HG02852 (cell line): ENCODE measurements around the gene DACT2.
"Not testable (repeated sequence)": the region's sequence is repeated elsewhere in the genome, so short reads cannot be mapped to it uniquely, and the experiment has no call there.

Source experiments
- ATAC-seq: cut with Tn5 transposase; IDR thresholded peaks from one replicate; pipeline ENCODE4 v1.9.1; 2021; ENCODE audit warnings: mild to moderate bottlenecking, moderate library complexity; ENCODE audit not compliant: unreplicated experiment

The DACT2 gene, protein sequence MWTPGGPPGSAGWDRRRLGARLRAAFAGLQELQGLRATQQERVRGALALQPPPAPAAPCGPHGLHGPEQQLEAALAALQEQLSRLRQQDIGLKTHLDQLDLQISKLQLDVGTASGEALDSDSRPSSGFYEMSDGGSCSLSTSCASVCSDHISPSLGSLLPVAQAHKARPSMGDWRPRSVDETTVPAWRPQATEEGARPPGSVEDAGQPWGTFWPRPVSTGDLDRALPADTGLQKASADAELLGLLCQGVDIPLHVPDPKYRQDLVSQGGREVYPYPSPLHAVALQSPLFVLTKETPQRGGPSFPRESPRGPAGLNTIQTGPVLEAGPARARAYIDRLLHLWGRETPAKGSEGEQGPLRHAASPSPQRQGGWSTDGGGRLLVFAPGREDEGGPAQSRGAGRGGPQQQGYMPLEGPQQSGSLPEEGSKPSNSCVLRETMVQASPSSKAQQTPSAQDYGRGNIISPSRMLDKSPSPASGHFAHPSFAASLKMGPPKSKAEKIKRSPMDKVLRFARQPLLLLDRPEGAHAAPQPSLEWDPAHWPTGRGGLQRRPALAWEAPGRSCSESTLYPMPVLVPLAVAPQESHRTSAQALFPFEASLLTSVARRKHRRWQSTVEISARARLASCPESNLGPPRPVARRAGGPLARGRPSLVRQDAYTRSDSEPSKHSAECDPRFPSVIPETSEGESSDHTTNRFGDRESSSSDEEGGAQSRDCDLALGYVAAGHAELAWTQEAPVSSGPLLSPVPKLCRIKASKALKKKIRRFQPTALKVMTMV

DNA sequence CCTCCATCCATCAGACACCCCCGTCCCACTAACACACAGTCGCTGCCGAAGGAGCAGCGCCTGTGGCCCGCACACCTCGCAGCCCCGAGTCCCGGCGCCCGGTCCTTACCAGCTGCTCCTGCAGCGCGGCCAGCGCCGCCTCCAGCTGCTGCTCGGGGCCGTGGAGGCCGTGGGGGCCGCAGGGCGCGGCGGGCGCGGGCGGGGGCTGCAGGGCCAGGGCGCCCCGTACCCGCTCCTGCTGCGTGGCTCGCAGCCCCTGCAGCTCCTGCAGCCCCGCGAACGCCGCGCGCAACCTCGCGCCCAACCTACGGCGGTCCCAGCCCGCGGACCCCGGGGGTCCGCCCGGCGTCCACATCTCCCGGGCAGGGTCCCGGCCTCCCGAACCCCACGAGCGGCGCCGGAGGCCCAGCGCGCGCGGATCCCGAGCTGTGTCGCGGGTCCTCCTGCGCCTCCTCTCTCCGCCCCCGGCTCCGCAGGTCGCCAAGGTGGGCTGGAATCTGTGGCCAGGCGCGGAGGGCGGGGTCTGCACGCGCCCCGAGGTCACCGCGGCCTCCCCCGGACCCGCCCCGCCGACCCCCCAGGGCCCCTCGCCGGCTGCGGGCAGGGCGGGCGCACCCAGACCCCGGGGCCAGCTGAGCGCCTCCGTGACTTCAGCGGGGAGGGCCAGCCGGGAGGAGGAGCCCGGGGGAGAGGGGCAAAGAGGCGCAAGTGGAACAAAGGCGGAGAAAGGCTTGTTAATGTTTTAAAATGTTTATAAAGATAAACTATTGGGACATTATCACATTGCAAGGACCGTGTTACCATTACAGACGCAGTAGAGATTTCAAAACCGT is at the start of gene DACT2:
DACT2 (minus strand) TSS at position 499 of the 833 bp plus-strand sequence; CDS start at position 355, 144 bp downstream.
- no peak for ATAC-seq

DNA sequence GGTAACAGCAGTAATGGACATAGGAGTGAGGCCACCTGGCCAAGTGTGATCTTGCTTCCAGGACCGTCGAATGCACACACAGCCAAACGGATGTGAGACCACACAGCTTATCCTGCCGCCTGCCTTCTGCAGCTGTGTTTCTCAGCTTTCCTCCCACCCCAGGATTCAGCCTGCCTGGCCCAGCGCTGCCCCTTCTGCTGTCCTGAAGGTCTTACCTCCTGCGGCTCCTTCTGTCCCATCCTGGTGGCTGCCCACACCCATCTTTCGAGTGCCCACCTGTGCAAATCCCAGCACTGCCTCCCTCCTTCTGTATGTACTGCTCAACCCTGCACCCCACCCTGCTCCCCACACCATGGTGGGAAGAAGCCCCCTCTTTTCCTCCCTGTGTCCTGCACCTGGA is 49.4 kb upstream of the DACT2 start:
- ATAC-seq: no peak

DNA sequence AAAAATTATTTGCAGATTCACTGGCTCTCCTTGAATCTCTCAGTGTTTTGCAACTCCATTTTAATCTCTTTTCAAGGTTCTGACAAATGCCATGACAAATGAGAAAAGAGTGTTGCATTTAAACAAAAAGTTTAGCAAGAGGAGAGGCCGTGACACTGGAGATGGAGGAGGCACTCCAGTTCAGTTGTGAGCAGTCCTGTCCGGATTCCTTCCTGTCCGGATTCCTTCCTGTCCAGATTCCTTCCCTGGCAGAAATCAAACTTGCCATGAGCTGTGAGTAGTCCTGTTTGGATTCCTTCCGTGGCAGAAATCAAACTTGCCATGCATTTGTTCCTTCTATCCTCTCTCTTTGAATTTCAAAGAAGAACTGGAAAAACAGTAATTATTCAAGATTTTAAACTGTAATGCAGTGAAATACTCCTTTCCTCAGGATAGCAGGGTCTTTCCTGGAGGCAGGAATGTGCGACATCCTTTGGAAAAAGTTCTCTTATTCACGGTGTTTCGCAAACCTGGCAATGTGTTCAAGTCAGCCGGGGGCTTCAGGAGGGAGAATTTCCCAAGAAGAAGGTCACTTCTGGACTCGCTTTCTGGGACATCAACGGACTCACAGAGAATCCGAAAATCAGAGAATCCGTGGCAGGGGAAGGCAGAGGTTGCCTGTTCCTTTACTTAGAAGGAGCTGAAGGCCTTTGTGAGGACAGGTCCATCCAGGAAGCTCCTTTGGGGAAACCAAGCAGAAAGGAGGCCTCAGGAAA is 48.7 kb upstream of the DACT2 start:
- ATAC-seq: no peak

DNA sequence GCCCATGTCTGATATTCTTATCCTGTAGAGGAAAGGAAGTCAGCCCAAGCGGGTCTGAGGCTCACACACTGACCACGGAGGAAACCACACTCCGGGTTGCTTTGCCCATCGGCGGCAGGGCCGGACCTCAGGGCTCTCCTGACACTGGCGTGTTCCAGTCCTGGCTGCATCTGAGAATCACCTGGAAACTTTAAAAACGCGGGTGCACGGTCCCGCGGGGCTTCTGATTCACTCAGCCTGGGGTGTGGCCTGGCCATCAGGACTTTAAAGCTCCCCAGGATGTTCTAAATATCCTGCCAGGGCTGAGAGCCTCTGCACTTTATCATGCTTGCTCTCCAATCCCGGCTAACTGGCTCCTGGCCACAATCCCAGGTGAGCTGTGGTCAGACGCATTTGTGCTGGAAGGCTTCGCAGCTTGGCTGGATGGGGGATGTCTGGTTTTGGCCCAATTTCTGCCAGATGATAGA is 47.7 kb upstream of the DACT2 start:
- no peak for ATAC-seq

DNA sequence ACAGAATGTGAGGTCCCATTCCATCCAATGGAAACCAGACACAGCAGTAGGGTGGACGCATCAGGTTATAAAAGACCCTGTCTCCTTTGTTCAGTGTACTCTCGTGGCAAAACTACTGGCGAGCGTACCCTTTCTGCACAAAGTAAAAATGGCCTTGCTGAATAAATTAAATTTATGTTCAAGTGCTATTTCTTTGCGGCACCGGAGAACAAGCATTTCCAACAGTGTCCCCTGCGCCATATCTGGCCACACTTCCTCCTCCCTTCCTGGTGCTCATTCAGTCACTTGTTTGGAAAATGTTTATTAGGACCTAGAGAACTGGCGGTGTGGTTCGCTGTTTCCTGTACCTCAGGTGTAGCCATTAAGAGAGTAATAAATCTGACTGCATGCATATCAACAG is 46.9 kb upstream of the DACT2 start:
- no peak for ATAC-seq

DNA sequence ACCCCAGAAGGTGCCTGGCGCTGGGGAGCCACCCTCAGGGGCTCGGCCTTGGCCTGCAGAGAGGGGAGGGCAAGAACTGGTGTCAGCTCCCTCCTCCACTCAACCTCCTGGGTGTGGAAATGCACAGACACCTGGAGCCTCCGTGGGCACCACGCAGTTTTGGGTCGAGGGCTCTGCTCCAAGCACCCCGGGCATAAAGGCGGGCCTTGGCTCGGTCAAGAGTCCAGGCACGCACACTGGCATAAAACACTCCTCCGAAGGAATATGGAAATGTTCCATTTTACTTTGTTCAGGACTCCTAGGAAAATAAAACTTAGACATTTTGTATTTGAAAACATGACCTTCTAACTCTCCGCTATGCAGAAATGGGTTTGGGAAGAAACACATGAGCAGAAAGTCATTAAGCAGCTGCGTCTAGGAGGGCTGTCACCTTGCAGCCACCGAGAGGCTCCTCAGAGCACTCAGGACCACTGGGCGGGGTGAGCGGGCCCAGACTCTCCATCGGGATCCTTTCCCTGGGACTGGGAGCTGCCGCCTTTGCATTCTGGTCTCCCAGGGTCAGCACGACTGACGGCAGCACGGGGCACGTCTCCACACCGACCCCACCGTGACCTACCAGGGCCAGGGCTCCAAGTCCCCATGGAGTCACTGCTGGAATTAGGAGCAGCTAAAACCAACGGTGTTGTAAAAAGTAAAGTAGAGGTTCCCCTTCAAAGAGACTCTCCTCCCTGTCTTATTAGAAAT is 46.0 kb upstream of the DACT2 start:
- ATAC-seq: no peak

DNA sequence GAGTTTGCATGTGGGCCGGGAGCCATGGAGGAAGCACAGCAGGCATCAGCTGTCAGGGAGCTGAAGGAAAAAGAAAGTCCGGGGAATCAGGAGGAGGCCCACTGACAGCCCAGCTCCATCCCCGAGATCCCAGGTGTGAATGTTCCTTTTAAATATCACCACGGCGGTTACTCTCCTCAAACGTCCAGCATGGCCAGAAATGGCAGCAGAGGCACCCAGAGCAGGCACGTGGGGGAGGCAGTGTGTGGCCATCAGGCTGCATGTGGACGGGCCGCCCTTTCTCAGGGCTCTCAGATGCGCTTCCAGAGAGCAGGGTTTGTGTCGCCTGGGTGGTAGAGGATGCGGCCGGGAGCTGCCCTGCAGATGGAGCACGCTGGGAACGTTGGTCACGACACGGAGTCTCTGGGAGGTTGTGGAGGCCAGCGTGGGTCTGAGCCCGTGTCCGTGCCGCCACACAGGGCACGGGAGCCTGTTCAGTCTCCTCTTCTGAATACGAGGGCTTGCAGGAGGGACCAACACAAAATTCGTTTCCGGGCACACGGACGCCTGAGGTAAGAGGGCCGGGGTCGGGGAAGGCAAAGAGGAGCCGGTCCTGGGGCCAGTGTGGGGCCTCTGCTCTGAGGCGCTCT is 45.3 kb upstream of the DACT2 start:
- no peak for ATAC-seq

DNA sequence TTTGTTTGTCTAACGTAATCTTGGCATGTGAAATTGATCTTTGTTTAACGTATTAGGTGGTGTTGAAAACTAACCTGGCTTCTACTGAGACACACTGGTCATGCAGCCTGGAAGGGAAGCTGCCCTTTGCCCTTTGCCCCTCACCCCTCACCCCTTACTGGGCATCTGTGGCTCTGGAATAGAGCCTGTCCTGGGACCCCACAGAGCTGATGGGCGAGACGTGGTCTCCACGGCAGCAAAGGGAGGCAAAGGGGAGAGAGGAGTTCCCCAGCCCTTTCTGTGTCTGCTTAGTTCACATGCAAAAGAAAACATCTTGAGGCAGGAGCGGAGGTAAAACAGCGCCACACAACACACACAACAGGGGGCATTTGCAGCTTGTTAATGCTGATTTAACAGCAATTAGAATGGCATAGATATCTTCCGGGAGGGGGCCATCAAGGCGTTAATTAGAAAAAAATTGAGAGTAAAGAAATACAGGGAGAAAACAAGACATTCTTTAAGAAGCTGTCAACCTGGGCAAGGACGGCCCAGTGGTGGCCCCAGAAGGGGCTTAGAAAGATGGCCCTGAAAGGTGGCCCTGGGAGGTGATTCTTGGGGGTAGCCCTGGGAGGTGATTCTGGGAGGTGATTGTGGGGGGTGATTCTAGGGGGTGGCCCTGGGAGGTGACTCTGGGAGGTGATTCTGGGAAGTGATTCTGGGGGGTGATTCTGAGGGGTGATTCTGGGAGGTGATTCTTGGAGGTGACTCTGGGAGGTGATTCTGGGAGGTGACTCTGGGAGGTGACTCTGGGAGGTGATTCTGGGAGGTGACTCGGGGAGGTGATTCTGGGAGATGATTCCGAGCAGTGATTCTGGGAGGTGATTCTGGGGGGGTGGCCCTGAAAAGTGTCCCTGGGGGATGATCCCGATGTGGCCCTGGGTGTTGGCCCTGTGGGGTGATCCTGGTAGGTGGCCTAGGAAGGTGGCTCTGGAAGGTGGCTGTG is 44.5 kb upstream of the DACT2 start:
- ATAC-seq: no peak

DNA sequence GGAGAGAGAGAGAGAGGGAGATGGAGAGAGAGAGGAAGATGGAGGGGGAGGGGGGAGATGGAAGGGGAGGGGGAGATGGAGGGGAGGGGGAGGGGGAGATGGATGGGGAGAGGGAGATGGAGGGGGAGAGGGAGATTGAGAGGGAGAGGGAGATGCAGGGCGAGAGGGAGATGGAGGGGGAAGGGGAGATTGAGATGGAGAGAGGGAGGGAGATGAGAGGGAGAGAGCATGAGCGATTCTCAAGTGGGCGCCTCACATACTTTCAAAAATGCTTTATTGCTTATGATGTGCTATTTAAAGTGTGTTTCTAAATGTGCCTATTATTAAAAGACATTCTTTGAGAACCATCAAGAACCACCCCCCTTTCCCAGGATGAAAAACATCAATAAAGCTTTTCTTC is 43.7 kb upstream of the DACT2 start:
- ATAC-seq: no peak

DNA sequence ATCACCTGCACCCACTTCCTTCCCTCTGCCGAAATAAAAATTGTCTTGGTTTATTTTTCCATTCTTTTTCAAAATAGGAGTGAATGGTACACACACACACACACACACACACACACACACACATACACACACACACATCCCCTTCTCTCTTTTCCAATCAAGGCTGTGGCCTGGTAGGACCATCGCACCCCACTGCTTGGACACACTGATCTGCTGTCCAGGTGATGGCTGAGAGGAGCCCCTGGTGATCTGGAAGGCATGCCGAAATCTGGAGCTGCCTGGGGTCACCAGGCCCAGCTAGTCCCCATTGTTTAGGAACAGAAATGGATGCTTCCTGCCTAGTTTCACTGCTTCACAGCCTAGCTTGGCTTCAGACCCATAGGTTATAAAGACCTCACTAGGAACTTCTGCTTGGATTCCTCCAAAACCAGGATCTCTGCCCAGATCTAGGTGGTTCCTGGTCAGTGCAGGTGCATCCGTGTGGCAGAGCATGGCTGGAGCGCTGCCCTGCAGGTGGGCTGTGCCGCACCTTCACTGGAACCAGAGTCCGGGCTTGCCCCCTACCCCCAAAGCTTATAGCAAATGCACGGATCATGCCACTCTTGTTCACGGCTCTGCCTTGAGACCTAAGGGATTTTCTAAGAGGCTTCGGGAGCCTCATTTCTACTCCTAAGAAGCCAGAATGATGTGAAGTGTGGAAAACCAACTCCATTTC is 42.9 kb upstream of the DACT2 start:
- no peak for ATAC-seq

DNA sequence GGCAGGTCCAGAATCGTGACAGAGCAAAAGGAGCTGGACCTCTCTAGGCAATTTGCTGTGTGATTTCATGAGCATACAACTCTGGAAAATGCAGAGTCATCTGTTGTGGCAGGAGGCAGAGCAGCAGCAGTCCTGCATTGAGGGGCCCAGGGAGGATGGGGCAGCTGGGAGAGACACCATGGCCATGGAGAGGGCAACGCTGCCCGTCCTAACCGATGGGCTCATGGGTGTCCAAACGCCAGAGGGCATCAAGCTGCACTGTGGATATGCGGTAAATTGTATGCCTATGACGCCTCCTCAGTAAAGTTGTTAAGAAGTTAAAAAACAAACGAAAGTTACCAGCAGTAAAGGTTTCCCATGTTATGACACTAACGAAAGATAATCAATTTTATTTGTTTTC is 42.2 kb upstream of the DACT2 start:
- no peak for ATAC-seq

DNA sequence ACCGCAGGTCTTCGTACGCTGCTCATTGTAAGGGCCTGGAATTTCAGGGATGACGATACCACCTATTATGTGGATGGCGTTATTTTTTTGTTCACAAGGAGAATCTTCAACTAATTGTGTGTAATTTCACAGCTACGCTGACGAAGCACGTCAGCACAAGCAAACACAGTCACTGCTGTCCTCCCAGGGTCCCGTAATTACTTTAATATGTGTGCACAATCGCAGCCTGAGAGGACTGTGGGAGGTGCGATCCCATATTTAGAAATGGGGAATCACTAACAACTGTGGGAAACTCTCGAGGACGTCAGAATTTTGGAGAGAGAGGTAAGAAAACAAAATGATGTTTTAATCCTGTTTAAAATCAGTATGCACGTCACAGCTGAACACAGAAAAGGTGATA is 40.2 kb upstream of the DACT2 start:
- no peak for ATAC-seq

DNA sequence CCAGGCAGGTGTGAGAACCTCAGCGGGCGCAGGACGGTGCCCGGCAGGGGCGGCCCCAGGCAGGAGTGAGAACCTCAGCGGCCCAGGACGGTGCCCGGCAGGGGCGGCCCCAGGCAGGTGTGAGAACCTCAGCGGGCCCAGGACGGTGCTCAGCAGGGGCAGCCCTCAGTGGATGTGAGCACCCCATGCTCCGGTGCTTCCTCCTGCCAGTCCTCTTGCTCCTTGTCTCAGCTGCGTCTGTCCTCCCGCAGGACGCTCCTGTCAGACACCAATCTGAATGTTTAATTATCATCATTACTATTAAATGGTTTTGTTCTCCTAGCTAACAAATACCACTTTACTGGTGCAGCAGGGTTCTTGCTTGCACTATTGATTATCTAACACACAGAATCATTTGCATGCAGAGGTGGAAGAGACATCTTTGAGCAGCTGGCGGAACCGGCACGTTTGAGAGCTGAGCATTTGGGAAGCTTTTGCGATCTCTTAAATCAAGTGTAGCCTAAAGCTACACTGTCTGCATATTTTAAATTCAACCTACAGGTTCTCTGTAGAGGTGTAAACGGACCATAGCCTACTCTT is 39.4 kb upstream of the DACT2 start:
- no peak for ATAC-seq

DNA sequence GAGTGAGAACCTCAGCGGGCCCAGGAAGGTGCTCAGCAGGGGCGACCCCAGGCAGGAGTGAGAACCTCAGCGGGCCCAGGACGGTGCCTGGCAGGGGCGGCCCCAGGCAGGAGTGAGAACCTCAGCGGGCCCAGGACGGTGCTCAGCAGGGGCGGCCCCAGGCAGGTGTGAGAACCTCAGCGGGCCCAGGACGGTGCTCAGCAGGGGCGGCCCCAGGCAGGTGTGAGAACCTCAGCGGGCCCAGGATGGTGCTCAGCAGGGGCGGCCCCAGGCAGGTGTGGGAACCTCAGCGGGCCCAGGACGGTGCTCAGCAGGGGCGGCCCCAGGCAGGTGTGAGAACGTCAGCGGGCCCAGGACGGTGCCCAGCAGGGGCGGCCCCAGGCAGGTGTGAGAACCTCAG is 37.3 kb upstream of the DACT2 start:
- ATAC-seq: not testable (repeated sequence)

DNA sequence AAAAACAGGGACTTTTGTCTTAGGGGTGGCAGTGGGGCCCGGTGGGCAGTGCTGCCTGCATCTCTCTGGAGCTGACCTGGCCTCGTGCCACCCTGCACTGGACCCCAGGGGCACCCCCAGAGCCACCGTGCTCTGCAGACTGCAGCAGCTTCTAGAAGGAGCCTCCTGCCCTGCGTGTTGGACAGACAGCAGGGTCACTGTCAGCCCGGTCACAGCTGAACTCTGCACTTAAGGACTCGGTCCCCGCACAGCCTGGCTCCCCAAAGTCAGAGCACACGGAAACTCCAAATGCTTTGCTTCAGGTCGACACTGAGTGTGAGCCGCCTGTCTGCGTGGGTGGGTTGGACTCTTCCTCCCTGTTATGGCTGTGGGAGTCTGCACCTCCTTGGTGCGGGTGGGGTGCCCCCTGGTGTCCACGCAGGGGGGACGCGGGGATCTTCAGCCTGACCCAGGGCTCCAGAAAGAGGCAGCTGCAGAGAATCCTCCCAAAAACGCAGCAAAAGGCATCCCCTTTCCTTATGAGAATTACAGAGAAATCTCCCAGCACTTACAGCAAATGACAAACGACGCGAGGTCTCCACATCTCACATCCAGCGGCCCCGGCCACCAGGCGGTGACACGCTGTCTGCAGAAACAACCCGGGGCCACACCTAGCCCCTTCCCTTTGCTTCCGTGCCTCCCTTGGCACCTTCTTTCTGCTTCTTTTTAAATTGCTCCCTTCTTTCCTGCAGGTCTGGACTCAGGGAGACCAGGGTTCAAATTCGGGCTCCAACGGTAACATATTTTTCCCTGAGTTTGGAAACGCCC is 36.3 kb upstream of the DACT2 start:
- ATAC-seq: no peak

DNA sequence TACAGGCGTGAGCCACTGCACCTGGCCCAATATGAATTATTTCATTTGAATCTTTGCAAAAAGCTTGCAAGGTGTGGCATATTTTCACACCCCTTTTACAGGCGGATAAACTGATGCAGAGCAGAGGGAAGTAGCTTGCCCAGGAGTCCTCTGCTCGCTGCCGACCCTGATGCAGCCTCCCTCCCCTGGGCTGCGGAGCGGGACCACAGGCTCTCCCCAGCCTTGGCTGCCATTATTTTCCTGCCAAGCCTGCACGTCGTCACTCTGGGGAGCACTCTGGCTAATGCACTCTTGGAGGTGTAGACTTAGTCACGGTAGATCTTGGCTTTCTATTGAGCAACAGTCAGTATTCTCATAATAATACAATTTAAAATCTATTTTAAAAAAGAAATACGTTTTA is 34.8 kb upstream of the DACT2 start:
- ATAC-seq: no peak
